Neural cell (in vitro differentiated cells): Measurements from ENCODE around the gene RGP1.

Source experiments
- EP300 ChIP-seq: fragments of 450-650 bp; conservative IDR thresholded peaks from 2 replicates; pipeline ENCODE4 v1.6.1; 2014; ENCODE audit warnings: antibody characterized with exemption, mild to moderate bottlenecking, moderate library complexity; ENCODE audit not compliant: poor library complexity, severe bottlenecking
- EZH2 ChIP-seq: fragments of 200-600, 300-800 bp; shearing (Covaris generic), sonication (generic); IDR thresholded peaks from 2 replicates; pipeline ENCODE4 v1.6.1; 2014; ENCODE audit warnings: antibody characterized with exemption, low read length, borderline replicate concordance, mild to moderate bottlenecking; ENCODE audit not compliant: insufficient read depth, poor library complexity, severe bottlenecking
- POLR2AphosphoS5 ChIP-seq: IDR thresholded peaks from 2 replicates; pipeline ENCODE4 v1.6.1; 2012
- RAD21 ChIP-seq: fragments of 450-650 bp; conservative IDR thresholded peaks from 2 replicates; pipeline ENCODE4 v1.6.1; 2014; ENCODE audit warnings: antibody characterized with exemption, mild to moderate bottlenecking, moderate library complexity
- SMC3 ChIP-seq: fragments of 450-650 bp; conservative IDR thresholded peaks from 2 replicates; pipeline ENCODE4 v1.6.1; 2014; ENCODE audit warnings: antibody characterized with exemption, mild to moderate bottlenecking, moderate library complexity; ENCODE audit not compliant: poor library complexity
- TAF1 ChIP-seq: IDR thresholded peaks from 2 replicates; pipeline ENCODE4 v1.6.1; 2012; ENCODE audit warnings: low read depth
- TF ChIP-seq, protein P1 (sequence below): fragments of 450-650 bp; IDR thresholded peaks from 2 replicates; pipeline ENCODE4 v1.5.1; 2014; ENCODE audit warnings: antibody characterized with exemption, mild to moderate bottlenecking, moderate library complexity; ENCODE audit not compliant: poor library complexity, severe bottlenecking
- TF ChIP-seq, protein P2 (sequence below): IDR thresholded peaks from 2 replicates; pipeline ENCODE4 v1.6.1; 2012; ENCODE audit warnings: borderline replicate concordance

DNA sequence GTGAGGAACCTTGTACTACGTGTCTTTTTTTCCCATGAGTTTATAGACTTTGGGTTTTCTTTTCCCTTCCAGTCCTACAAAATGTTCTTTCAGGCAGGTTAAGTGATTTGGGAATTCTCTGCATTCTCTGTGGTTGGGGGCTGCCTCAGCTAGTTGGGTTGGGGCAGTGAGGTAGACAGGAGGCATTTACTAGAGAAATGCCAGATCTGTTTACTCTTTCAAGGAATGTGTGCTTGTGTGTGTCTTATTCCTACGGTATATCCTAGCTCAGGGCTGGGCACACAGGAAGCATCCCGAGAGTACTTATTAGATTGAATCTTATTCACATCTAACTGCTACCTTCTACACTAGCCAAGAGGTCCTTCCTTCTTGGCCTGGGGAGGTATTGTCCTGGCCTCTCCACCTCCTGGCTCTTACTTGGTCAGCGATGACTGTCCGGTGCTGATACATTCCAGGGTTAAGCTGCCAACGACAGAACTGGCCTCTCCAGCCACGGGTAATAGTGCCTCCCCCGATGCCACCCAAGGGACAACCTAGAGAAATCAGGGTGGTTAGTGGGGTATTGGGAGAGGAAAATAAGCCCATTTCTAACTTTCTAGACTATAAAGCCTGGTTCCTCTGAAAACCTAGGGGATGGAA, 5.1 kb upstream of the RGP1 start:
- no peak for TF ChIP-seq POLR2AphosphoS5
- TF ChIP-seq, protein P1, sequence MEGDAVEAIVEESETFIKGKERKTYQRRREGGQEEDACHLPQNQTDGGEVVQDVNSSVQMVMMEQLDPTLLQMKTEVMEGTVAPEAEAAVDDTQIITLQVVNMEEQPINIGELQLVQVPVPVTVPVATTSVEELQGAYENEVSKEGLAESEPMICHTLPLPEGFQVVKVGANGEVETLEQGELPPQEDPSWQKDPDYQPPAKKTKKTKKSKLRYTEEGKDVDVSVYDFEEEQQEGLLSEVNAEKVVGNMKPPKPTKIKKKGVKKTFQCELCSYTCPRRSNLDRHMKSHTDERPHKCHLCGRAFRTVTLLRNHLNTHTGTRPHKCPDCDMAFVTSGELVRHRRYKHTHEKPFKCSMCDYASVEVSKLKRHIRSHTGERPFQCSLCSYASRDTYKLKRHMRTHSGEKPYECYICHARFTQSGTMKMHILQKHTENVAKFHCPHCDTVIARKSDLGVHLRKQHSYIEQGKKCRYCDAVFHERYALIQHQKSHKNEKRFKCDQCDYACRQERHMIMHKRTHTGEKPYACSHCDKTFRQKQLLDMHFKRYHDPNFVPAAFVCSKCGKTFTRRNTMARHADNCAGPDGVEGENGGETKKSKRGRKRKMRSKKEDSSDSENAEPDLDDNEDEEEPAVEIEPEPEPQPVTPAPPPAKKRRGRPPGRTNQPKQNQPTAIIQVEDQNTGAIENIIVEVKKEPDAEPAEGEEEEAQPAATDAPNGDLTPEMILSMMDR: no peak
- TF ChIP-seq, protein P2, sequence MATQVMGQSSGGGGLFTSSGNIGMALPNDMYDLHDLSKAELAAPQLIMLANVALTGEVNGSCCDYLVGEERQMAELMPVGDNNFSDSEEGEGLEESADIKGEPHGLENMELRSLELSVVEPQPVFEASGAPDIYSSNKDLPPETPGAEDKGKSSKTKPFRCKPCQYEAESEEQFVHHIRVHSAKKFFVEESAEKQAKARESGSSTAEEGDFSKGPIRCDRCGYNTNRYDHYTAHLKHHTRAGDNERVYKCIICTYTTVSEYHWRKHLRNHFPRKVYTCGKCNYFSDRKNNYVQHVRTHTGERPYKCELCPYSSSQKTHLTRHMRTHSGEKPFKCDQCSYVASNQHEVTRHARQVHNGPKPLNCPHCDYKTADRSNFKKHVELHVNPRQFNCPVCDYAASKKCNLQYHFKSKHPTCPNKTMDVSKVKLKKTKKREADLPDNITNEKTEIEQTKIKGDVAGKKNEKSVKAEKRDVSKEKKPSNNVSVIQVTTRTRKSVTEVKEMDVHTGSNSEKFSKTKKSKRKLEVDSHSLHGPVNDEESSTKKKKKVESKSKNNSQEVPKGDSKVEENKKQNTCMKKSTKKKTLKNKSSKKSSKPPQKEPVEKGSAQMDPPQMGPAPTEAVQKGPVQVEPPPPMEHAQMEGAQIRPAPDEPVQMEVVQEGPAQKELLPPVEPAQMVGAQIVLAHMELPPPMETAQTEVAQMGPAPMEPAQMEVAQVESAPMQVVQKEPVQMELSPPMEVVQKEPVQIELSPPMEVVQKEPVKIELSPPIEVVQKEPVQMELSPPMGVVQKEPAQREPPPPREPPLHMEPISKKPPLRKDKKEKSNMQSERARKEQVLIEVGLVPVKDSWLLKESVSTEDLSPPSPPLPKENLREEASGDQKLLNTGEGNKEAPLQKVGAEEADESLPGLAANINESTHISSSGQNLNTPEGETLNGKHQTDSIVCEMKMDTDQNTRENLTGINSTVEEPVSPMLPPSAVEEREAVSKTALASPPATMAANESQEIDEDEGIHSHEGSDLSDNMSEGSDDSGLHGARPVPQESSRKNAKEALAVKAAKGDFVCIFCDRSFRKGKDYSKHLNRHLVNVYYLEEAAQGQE: no peak
- no peak for TF ChIP-seq TAF1
- TF ChIP-seq EZH2: no peak
- no peak for TF ChIP-seq SMC3
- TF ChIP-seq EP300: no peak
- TF ChIP-seq RAD21: no peak
